ENCODE results near the gene CUEDC2. TPM values are rescaled to one million over a fixed set of nuclear protein-coding genes. Genes with fewer than 3 reads are reported as not detected.
A peak's percentile ranks its signal among the peaks of the same experiment; 100 is the strongest.

The CUEDC2 gene
- total and polyA plus RNA-seq, 10 of the 15 experiments (the other 5 are each of a cell fraction or from before 2014, with no cell fraction given) = 20.4 to 121 (median 75.0) TPM

GRCh38 chr10:102399217-102400021, 33.0 kb downstream of the CUEDC2 start (continued):
- TF ChIP-seq BCL3 (IDR thresholded peaks at IDR 0.05; ENCODE audit: borderline replicate concordance, insufficient read depth, low read depth, low read length, poor library complexity, severe bottlenecking) (no peak), JUNB (IDR thresholded peaks at IDR 0.05) (no peak), RAD51 (IDR thresholded peaks at IDR 0.05) (no peak), NR2C2 (IDR thresholded peaks at IDR 0.05; ENCODE audit: borderline replicate concordance, control insufficient read depth, insufficient read length, low read depth) (no peak), ATF7 (IDR thresholded peaks at IDR 0.05; ENCODE audit: low read depth) (no peak), NFYA (IDR thresholded peaks at IDR 0.05; ENCODE audit: borderline replicate concordance, low read depth, low read length) (no peak), RFX5 (IDR thresholded peaks at IDR 0.05; ENCODE audit: low read depth, low read length) (no peak), GABPA (IDR thresholded peaks at IDR 0.05; ENCODE audit: low read depth) (no peak), NR2F1 (conservative IDR thresholded peaks at IDR 0.05) (peak; percentile 87), MXI1 (IDR thresholded peaks at IDR 0.05; ENCODE audit: low read depth, low read length) (peak; percentile 89), BCLAF1 (IDR thresholded peaks at IDR 0.05) (no peak), CREB1 (IDR thresholded peaks at IDR 0.05; ENCODE audit: low read depth) (no peak), ETV6 (conservative IDR thresholded peaks at IDR 0.05 in 1 of 2, IDR thresholded peaks at IDR 0.05 in 1 of 2; ENCODE audit: borderline replicate concordance in 1 of 2, low read depth in 1 of 2) (peak in 1 of 2 experiments; percentile 62; a peak in 2 of 4 replicates), RUNX3 (IDR thresholded peaks at IDR 0.05; ENCODE audit: low read length) (no peak)
- TF ChIP-seq, protein P1, sequence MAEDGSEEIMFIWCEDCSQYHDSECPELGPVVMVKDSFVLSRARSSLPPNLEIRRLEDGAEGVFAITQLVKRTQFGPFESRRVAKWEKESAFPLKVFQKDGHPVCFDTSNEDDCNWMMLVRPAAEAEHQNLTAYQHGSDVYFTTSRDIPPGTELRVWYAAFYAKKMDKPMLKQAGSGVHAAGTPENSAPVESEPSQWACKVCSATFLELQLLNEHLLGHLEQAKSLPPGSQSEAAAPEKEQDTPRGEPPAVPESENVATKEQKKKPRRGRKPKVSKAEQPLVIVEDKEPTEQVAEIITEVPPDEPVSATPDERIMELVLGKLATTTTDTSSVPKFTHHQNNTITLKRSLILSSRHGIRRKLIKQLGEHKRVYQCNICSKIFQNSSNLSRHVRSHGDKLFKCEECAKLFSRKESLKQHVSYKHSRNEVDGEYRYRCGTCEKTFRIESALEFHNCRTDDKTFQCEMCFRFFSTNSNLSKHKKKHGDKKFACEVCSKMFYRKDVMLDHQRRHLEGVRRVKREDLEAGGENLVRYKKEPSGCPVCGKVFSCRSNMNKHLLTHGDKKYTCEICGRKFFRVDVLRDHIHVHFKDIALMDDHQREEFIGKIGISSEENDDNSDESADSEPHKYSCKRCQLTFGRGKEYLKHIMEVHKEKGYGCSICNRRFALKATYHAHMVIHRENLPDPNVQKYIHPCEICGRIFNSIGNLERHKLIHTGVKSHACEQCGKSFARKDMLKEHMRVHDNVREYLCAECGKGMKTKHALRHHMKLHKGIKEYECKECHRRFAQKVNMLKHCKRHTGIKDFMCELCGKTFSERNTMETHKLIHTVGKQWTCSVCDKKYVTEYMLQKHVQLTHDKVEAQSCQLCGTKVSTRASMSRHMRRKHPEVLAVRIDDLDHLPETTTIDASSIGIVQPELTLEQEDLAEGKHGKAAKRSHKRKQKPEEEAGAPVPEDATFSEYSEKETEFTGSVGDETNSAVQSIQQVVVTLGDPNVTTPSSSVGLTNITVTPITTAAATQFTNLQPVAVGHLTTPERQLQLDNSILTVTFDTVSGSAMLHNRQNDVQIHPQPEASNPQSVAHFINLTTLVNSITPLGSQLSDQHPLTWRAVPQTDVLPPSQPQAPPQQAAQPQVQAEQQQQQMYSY (CRISPR knock-in tag; IDR thresholded peaks at IDR 0.05) = no peak
- TF ChIP-seq, protein P2, sequence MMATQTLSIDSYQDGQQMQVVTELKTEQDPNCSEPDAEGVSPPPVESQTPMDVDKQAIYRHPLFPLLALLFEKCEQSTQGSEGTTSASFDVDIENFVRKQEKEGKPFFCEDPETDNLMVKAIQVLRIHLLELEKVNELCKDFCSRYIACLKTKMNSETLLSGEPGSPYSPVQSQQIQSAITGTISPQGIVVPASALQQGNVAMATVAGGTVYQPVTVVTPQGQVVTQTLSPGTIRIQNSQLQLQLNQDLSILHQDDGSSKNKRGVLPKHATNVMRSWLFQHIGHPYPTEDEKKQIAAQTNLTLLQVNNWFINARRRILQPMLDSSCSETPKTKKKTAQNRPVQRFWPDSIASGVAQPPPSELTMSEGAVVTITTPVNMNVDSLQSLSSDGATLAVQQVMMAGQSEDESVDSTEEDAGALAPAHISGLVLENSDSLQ (IDR thresholded peaks at IDR 0.05) = peak; percentile 42
